ENCODE results near the gene CD248. TPM values are rescaled to one million over a fixed set of nuclear protein-coding genes. Genes with fewer than 3 reads are reported as not detected.

Gene CD248
- total RNA-seq, 1 donor = 1.5 TPM

- Histone ChIP-seq H3K4me1 (ENCODE audit: insufficient read depth, low read length) (peaks cover 55% of the 10 kb centered on the region), H3K9me3 (ENCODE audit: low read depth, low read length) (no peaks in the 10 kb centered on the region), H3K27me3 (ENCODE audit: insufficient read depth, low read length) (no peaks in the 10 kb centered on the region), H3K4me3 (ENCODE audit: low read length) (no peak overlapping the region)
Observed at GRCh38 chr11:66271816-66272215, 45.0 kb downstream of the CD248 start.

GRCh38 chr11:66268952-66269905 lies 47.6 kb downstream of the CD248 start:
- Histone ChIP-seq H3K4me3 (ENCODE audit: low read length) (peak overlapping the region; percentile 94), H3K9me3 (ENCODE audit: low read depth, low read length) (no peaks in the 10 kb centered on the region), H3K27me3 (ENCODE audit: insufficient read depth, low read length) (no peaks in the 10 kb centered on the region), H3K4me1 (ENCODE audit: insufficient read depth, low read length) (peaks cover 56% of the 10 kb centered on the region)

- Histone ChIP-seq H3K4me1 (ENCODE audit: insufficient read depth, low read length) (peaks cover 53% of the 10 kb centered on the region), H3K9me3 (ENCODE audit: low read depth, low read length) (no peaks in the 10 kb centered on the region), H3K4me3 (ENCODE audit: low read length) (peak within 1 kb of the TSS; percentile 94), H3K27me3 (ENCODE audit: insufficient read depth, low read length) (no peaks in the 10 kb centered on the region)
Observed at GRCh38 chr11:66268244-66268951, 48.4 kb downstream of the CD248 start, which contains the start of gene RAB1B. RAB1B (plus strand) TSS chr11:66268639; CDS start chr11:66268680, 41 bp downstream.

- peak overlapping the region; percentile 94 for H3K4me3 ChIP-seq (ENCODE audit: low read length)
- H3K9me3 ChIP-seq (ENCODE audit: low read depth, low read length) = no peaks in the 10 kb centered on the region
- peaks cover 47% of the 10 kb centered on the region for H3K4me1 ChIP-seq (ENCODE audit: insufficient read depth, low read length)
- no peaks in the 10 kb centered on the region for H3K27me3 ChIP-seq (ENCODE audit: insufficient read depth, low read length)
Observed at GRCh38 chr11:66267379-66268243, 49.2 kb downstream of the CD248 start.

GRCh38 chr11:66267039-66267378 lies 49.8 kb downstream of the CD248 start:
- Histone ChIP-seq H3K9me3 (ENCODE audit: low read depth, low read length) (no peaks in the 10 kb centered on the region), H3K4me1 (ENCODE audit: insufficient read depth, low read length) (peaks cover 41% of the 10 kb centered on the region), H3K4me3 (ENCODE audit: low read length) (peak overlapping the region; percentile 94), H3K27me3 (ENCODE audit: insufficient read depth, low read length) (no peaks in the 10 kb centered on the region)

GRCh38 chr11:66266378-66267038 lies 50.3 kb downstream of the CD248 start:
- Histone ChIP-seq H3K4me1 (ENCODE audit: insufficient read depth, low read length) (peaks cover 36% of the 10 kb centered on the region), H3K9me3 (ENCODE audit: low read depth, low read length) (no peaks in the 10 kb centered on the region), H3K4me3 (ENCODE audit: low read length) (no peak overlapping the region), H3K27me3 (ENCODE audit: insufficient read depth, low read length) (no peaks in the 10 kb centered on the region)

GRCh38 chr11:66265531-66266377 lies 51.1 kb downstream of the CD248 start:
- Histone ChIP-seq H3K9me3 (ENCODE audit: low read depth, low read length) (no peaks in the 10 kb centered on the region), H3K4me3 (ENCODE audit: low read length) (no peak overlapping the region), H3K27me3 (ENCODE audit: insufficient read depth, low read length) (no peaks in the 10 kb centered on the region), H3K4me1 (ENCODE audit: insufficient read depth, low read length) (peaks cover 31% of the 10 kb centered on the region)

- Histone ChIP-seq H3K4me3 (ENCODE audit: low read length) (no peak overlapping the region), H3K9me3 (ENCODE audit: low read depth, low read length) (no peaks in the 10 kb centered on the region), H3K27me3 (ENCODE audit: insufficient read depth, low read length) (no peaks in the 10 kb centered on the region), H3K4me1 (ENCODE audit: insufficient read depth, low read length) (peaks cover 23% of the 10 kb centered on the region)
Observed at GRCh38 chr11:66264914-66265313, 51.9 kb downstream of the CD248 start.

Other genes with a start within 250 kb of the CD248 start
- gene PACS1, start 246.8 kb downstream of the CD248 start, total RNA-seq = 66.7 TPM
- gene KLC2, start 59.3 kb downstream of the CD248 start, total RNA-seq = 11.2 TPM
- 40.5 TPM for gene RAB1B, start 48.4 kb downstream of the CD248 start, total RNA-seq
- gene CNIH2, start 38.9 kb downstream of the CD248 start, total RNA-seq = 1.0 TPM
- gene YIF1A, start 27.9 kb downstream of the CD248 start, total RNA-seq = 13.1 TPM
- gene TMEM151A, start 25.1 kb downstream of the CD248 start, total RNA-seq = 0.21 TPM
- gene RIN1, start 19.4 kb upstream of the CD248 start, total RNA-seq = 4.8 TPM
- gene BRMS1, start 28.1 kb upstream of the CD248 start, total RNA-seq = 51.7 TPM
- 0.84 TPM for gene B4GAT1, start 30.6 kb upstream of the CD248 start, total RNA-seq
- gene SLC29A2, start 54.7 kb upstream of the CD248 start, total RNA-seq = 1.2 TPM
- not detected for gene NPAS4, start 104.0 kb upstream of the CD248 start, total RNA-seq
- 22.6 TPM for gene MRPL11, start 121.8 kb upstream of the CD248 start, total RNA-seq
- 9.8 TPM for gene PELI3, start 149.9 kb upstream of the CD248 start, total RNA-seq
- 15.2 TPM for gene DPP3, start 163.4 kb upstream of the CD248 start, total RNA-seq
- gene BBS1, start 193.6 kb upstream of the CD248 start, total RNA-seq = 12.6 TPM
- gene ZDHHC24, start 229.0 kb upstream of the CD248 start, total RNA-seq = 10.0 TPM
- gene ACTN3, start 229.9 kb upstream of the CD248 start, total RNA-seq = not detected

Data from mononuclear cell (primary cell).